ENCODE results near the gene SYCE1L. TPM values are rescaled to one million over a fixed set of nuclear protein-coding genes. Genes with fewer than 3 reads are reported as not detected.
"Not testable (repeated sequence)": the region's sequence is repeated elsewhere in the genome, so short reads cannot be mapped to it uniquely, and the experiment has no call there.

Gene SYCE1L
- total RNA-seq, 2 experiments from 2014 or later: 1.9 to 9.9 TPM

DNA sequence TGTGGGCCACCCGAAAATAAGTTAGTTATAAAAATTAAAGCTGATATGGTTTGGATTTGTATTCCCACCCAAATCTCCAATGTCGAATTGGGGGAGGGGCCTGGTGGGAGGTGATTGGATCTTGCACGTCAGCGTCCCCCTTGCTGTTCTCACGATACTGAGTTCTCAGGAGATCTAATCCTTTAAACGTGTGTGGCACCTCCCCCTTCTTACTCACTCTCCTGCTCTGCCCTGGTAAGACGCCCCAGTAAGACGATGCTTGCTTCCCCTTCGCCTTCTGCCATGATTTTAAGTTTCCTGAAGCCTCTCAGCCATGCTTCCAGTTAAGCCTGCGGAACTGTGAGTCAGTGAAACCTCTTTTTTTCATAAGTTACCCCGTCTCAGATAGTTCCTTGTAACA is 35.4 kb downstream of the SYCE1L start:
- H2AFZ ChIP-seq (ENCODE audit: low read length): no peak overlapping the region

DNA sequence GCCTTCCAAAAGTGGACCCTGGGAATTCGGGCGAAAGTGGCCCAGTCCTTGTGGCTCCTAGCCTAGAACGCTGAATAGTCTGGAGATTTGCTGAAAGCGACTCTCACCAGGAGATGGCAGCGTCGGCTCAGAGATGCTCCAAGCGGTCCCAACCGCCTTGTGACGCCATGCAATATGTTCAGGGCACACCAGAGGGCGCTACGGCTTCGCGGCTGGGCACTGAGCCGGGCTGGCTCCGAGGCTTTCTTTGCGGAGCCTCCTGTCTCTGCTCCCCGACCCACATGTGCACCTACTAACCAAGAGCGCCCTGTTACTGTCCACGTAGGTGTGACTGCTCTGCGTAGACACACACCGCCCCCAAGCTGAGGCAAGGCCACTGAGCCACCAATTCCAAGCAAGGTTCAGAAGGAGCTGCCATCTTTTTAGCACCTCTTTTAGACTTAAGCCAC is 36.9 kb downstream of the SYCE1L start:
- H3K4me2 ChIP-seq (ENCODE audit: low read length): 0 out of 2 replicates have a peak overlapping the region, but pooled peaks have one; percentile 24
- H4K20me1 ChIP-seq (ENCODE audit: insufficient read depth, low read length): no peaks in the 10 kb centered on the region
- peak; percentile 84 for DNase-seq (ENCODE audit: low spot score)
- POLR2A ChIA-PET: interaction anchor here (0.5 kb wide), 1 partner anchor 361 kb away, joined by 4 read pairs; no protein-coding TSS in a partner anchor
- no peaks in the 10 kb centered on the region for H3K9me2 ChIP-seq (ENCODE audit: insufficient read depth, low read length)
- no peak overlapping the region for H3K27ac ChIP-seq (ENCODE audit: low read depth, low read length, poor library complexity, severe bottlenecking)
- intact Hi-C loops (cut with micrococcal nuclease; ENCODE audit: unreplicated experiment): loop anchor here (1.0 to 10.0 kb wide), 4 partner anchors 140 to 735 kb away; partner anchors contain the start of gene ADAMTS18
- H3K79me2 ChIP-seq (ENCODE audit: insufficient read depth, low read depth, low read length): no peaks in the 10 kb centered on the region
- no peak overlapping the region for H3K4me3 ChIP-seq (ENCODE audit: low read depth, low read length, poor library complexity, severe bottlenecking)
- no TSS peak for BruUV-seq (replicated peaks)
- TF ChIP-seq EZH2phosphoT487 (IDR thresholded peaks at IDR 0.05; ENCODE audit: borderline replicate concordance, low read depth, low read length): no peak
- TF ChIP-seq, protein P1, sequence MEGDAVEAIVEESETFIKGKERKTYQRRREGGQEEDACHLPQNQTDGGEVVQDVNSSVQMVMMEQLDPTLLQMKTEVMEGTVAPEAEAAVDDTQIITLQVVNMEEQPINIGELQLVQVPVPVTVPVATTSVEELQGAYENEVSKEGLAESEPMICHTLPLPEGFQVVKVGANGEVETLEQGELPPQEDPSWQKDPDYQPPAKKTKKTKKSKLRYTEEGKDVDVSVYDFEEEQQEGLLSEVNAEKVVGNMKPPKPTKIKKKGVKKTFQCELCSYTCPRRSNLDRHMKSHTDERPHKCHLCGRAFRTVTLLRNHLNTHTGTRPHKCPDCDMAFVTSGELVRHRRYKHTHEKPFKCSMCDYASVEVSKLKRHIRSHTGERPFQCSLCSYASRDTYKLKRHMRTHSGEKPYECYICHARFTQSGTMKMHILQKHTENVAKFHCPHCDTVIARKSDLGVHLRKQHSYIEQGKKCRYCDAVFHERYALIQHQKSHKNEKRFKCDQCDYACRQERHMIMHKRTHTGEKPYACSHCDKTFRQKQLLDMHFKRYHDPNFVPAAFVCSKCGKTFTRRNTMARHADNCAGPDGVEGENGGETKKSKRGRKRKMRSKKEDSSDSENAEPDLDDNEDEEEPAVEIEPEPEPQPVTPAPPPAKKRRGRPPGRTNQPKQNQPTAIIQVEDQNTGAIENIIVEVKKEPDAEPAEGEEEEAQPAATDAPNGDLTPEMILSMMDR (conservative IDR thresholded peaks at IDR 0.05; ENCODE audit: low read length): peak; percentile 97
- CTCF ChIA-PET (ENCODE audit: unreplicated experiment): no interaction called here
- H2AFZ ChIP-seq (ENCODE audit: low read length): no peak overlapping the region
- no peaks in the 10 kb centered on the region for H3K36me3 ChIP-seq (ENCODE audit: insufficient read depth, low read length)
- H3K9me3 ChIP-seq (ENCODE audit: low read length): no peaks in the 10 kb centered on the region
- H3K4me1 ChIP-seq (ENCODE audit: insufficient read depth, low read length, poor library complexity, severe bottlenecking): no peaks in the 10 kb centered on the region

More for the DNA sequence above, 35.4 kb downstream of the SYCE1L start:
- Histone ChIP-seq H3K9me2 (ENCODE audit: insufficient read depth, low read length) (no peaks in the 10 kb centered on the region), H3K27ac (ENCODE audit: low read depth, low read length, poor library complexity, severe bottlenecking) (no peak overlapping the region), H3K4me2 (ENCODE audit: low read length) (no peak overlapping the region), H4K20me1 (ENCODE audit: insufficient read depth, low read length) (no peaks in the 10 kb centered on the region), H3K36me3 (ENCODE audit: insufficient read depth, low read length) (no peaks in the 10 kb centered on the region), H3K4me1 (ENCODE audit: insufficient read depth, low read length, poor library complexity, severe bottlenecking) (no peaks in the 10 kb centered on the region), H3K79me2 (ENCODE audit: insufficient read depth, low read depth, low read length) (no peaks in the 10 kb centered on the region), H3K4me3 (ENCODE audit: low read depth, low read length, poor library complexity, severe bottlenecking) (no peak overlapping the region), H3K9me3 (ENCODE audit: low read length) (no peaks in the 10 kb centered on the region)
- CTCF ChIA-PET (ENCODE audit: unreplicated experiment): no interaction called here
- POLR2A ChIA-PET: no interaction called here
- DNase-seq (ENCODE audit: low spot score): no peak
- TF ChIP-seq, protein P1 (conservative IDR thresholded peaks at IDR 0.05; ENCODE audit: low read length): no peak
- intact Hi-C loops (cut with micrococcal nuclease; ENCODE audit: unreplicated experiment): loop anchor here (10.0 kb wide), 1 partner anchor 200 kb away; the partner anchor contains the start of gene ADAMTS18
- no TSS peak for BruUV-seq (replicated peaks)

DNA sequence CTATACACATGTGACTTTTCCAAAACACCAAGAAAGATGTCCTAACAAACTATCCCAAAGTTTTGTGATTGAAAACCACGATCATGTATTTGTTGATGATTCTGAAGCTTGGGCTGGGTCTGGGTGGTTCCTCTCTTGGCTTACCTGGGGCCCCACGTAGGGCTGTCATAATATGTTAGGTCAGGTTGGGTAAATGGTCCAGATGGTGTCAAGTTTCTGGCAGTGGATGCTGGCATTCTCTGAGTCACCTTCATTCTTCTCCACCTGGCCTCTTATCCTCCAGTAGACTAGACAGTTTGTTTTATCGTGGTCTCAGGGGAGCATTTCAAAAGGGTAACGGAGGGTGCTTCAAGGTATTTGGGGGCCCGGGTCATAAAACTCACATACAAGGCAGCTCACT is 39.4 kb downstream of the SYCE1L start:
- H3K9me3 ChIP-seq (ENCODE audit: low read length): no peaks in the 10 kb centered on the region
- no peak overlapping the region for H2AFZ ChIP-seq (ENCODE audit: low read length)
- no peak overlapping the region for H3K4me3 ChIP-seq (ENCODE audit: low read depth, low read length, poor library complexity, severe bottlenecking)
- H3K4me2 ChIP-seq (ENCODE audit: low read length): no peak overlapping the region
- H3K9me2 ChIP-seq (ENCODE audit: insufficient read depth, low read length): no peaks in the 10 kb centered on the region
- H3K4me1 ChIP-seq (ENCODE audit: insufficient read depth, low read length, poor library complexity, severe bottlenecking): no peaks in the 10 kb centered on the region
- H3K27ac ChIP-seq (ENCODE audit: low read depth, low read length, poor library complexity, severe bottlenecking): no peak overlapping the region
- DNase-seq (ENCODE audit: low spot score): no peak
- BruUV-seq (replicated peaks): no TSS peak
- no peak for TF ChIP-seq EZH2phosphoT487 (IDR thresholded peaks at IDR 0.05; ENCODE audit: borderline replicate concordance, low read depth, low read length)
- TF ChIP-seq, protein P1 (conservative IDR thresholded peaks at IDR 0.05; ENCODE audit: low read length): no peak
- no peaks in the 10 kb centered on the region for H4K20me1 ChIP-seq (ENCODE audit: insufficient read depth, low read length)
- intact Hi-C loops (cut with micrococcal nuclease; ENCODE audit: unreplicated experiment): loop anchor here (10.0 kb wide), 1 partner anchor 196 kb away; the partner anchor contains the start of gene ADAMTS18
- H3K79me2 ChIP-seq (ENCODE audit: insufficient read depth, low read depth, low read length): no peaks in the 10 kb centered on the region
- POLR2A ChIA-PET: no interaction called here
- H3K36me3 ChIP-seq (ENCODE audit: insufficient read depth, low read length): no peaks in the 10 kb centered on the region
- CTCF ChIA-PET (ENCODE audit: unreplicated experiment): interaction anchor here (0.6 kb wide), 1 partner anchor 38 kb away, joined by 3 read pairs; no protein-coding TSS in a partner anchor

DNA sequence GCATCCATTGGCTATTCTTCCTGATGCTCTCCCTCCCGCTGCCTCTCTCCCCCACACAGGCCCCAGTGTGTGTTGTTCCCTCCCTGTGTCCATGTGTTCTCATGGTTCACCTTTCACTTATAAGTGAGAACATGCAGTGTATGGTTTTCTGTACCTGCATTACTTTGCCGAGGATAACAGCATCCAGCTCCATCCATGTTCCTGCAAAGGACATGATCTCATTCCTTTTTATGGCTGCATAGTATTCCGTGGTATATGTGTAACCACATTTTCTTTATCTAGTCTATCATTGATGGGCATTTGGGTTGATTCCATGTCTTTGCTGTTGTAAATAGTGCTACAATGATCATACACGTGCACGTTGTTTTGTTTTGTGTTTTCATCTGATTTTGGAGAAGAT is 43.3 kb downstream of the SYCE1L start:
- DNase-seq (ENCODE audit: low spot score); H3K4me2 ChIP-seq (ENCODE audit: low read length); H4K20me1 ChIP-seq (ENCODE audit: insufficient read depth, low read length); H3K79me2 ChIP-seq (ENCODE audit: insufficient read depth, low read depth, low read length); H3K9me3 ChIP-seq (ENCODE audit: low read length); BruUV-seq (replicated peaks); POLR2A ChIA-PET; H3K27ac ChIP-seq (ENCODE audit: low read depth, low read length, poor library complexity, severe bottlenecking); intact Hi-C loops (cut with micrococcal nuclease; ENCODE audit: unreplicated experiment); H3K9me2 ChIP-seq (ENCODE audit: insufficient read depth, low read length); H3K36me3 ChIP-seq (ENCODE audit: insufficient read depth, low read length); H2AFZ ChIP-seq (ENCODE audit: low read length); CTCF ChIA-PET (ENCODE audit: unreplicated experiment); H3K4me1 ChIP-seq (ENCODE audit: insufficient read depth, low read length, poor library complexity, severe bottlenecking); H3K4me3 ChIP-seq (ENCODE audit: low read depth, low read length, poor library complexity, severe bottlenecking): not testable (repeated sequence)
